NOMO-1 (cell line): Measurements from ENCODE around the gene MYO3A.

Experiments used
- DNase-seq, 2 experiments: peaks; one replicate each; lab custom pipeline; 2025; ENCODE audit not compliant: unreplicated experiment in 2 of 2; lab: John Stamatoyannopoulos, UW

Gene MYO3A

GRCh38 chr10:25933653-25934608 lies at the start of gene MYO3A:
TSS of gene MYO3A (plus strand) at chr10:25934229. CDS start at chr10:25952111, 17,882 bp downstream.
- DNase-seq, result no peak

GRCh38 chr10:25888627-25889026 lies 45.4 kb upstream of the MYO3A start:
- DNase-seq, result no peak

GRCh38 chr10:25890995-25891394 lies 43.0 kb upstream of the MYO3A start:
- no peak for DNase-seq

- no peak for DNase-seq
These were observed 38.2 kb upstream of the MYO3A start for GRCh38 chr10:25895856-25896255.

GRCh38 chr10:25896421-25896820 lies 37.6 kb upstream of the MYO3A start:
- DNase-seq, result no peak

- DNase-seq, result no peak
These were observed 34.7 kb upstream of the MYO3A start for GRCh38 chr10:25899304-25899703.

- no peak for DNase-seq
These were observed 32.8 kb upstream of the MYO3A start for GRCh38 chr10:25901199-25901598.

- DNase-seq, result no peak
These were observed 32.0 kb upstream of the MYO3A start for GRCh38 chr10:25902002-25902401.

- DNase-seq, result no peak
These were observed 26.8 kb upstream of the MYO3A start for GRCh38 chr10:25907261-25907660.

- no peak for DNase-seq
These were observed 21.2 kb upstream of the MYO3A start for GRCh38 chr10:25912866-25913265.

GRCh38 chr10:25914776-25915175 lies 19.3 kb upstream of the MYO3A start:
- DNase-seq, result no peak

- no peak for DNase-seq
These were observed 651 bp downstream of the MYO3A start for GRCh38 chr10:25934621-25935139.

GRCh38 chr10:25938405-25938804 lies 4.4 kb downstream of the MYO3A start:
- no peak for DNase-seq

GRCh38 chr10:25944771-25945170 lies 10.7 kb downstream of the MYO3A start:
- no peak for DNase-seq

GRCh38 chr10:25952857-25953256 lies 18.8 kb downstream of the MYO3A start:
- no peak for DNase-seq

- DNase-seq, result no peak
These were observed 20.8 kb downstream of the MYO3A start for GRCh38 chr10:25954851-25955250.

GRCh38 chr10:25959540-25960232 lies 25.7 kb downstream of the MYO3A start:
- DNase-seq, result peak; percentile 63 to 80

GRCh38 chr10:25965584-25965983 lies 31.6 kb downstream of the MYO3A start:
- no peak for DNase-seq

- DNase-seq, result peak; percentile 0 to 56
These were observed 32.8 kb downstream of the MYO3A start for GRCh38 chr10:25966844-25967243.

- DNase-seq, result no peak
These were observed 38.6 kb downstream of the MYO3A start for GRCh38 chr10:25972631-25973030.

GRCh38 chr10:25974897-25975459 lies 40.9 kb downstream of the MYO3A start:
- no peak for DNase-seq
